WTC11 (cell line): ENCODE measurements around the gene RABL3. TPM values are rescaled to one million over a fixed set of nuclear protein-coding genes. Genes with fewer than 3 reads are reported as not detected.

ENCODE experiments used
- ATF1 ChIP-seq: sonication (generic); formaldehyde crosslinking; IDR thresholded peaks from 2 replicates; pipeline ENCODE4 v1.8.1; 2023; ENCODE audit warnings: mild to moderate bottlenecking, moderate library complexity, missing genetic modification reagents
- E2F4 ChIP-seq: sonication (generic); formaldehyde crosslinking; IDR thresholded peaks from 2 replicates; pipeline ENCODE4 v1.8.1; 2022; ENCODE audit warnings: low read depth, mild to moderate bottlenecking, moderate library complexity, missing genetic modification reagents, borderline replicate concordance
- FOXP1 ChIP-seq: sonication (generic); formaldehyde crosslinking; IDR thresholded peaks from 2 replicates; pipeline ENCODE4 v1.8.0; 2022; ENCODE audit warnings: missing genetic modification reagents, mild to moderate bottlenecking, moderate library complexity, borderline replicate concordance
- GTF2I ChIP-seq: fragments of 250-450 bp; sonication (Bioruptor Pico); conservative IDR thresholded peaks from 2 replicates; pipeline ENCODE4 v1.4.0; 2021; ENCODE audit warnings: mild to moderate bottlenecking
- HMGA2 ChIP-seq: fragments of 250-450 bp; sonication (Bioruptor Pico); IDR thresholded peaks from 2 replicates; pipeline ENCODE4 v1.4.0; 2021; ENCODE audit warnings: mild to moderate bottlenecking, moderate library complexity
- IRF2 ChIP-seq: sonication (generic); formaldehyde crosslinking; IDR thresholded peaks from 2 replicates; pipeline ENCODE4 v1.8.0; 2022; ENCODE audit warnings: low read depth, missing genetic modification reagents, borderline replicate concordance
- KAT7 ChIP-seq: sonication (generic); formaldehyde crosslinking; IDR thresholded peaks from 2 replicates; pipeline ENCODE4 v1.8.1; 2023; ENCODE audit warnings: missing genetic modification reagents, mild to moderate bottlenecking, borderline replicate concordance
- NFYB ChIP-seq: sonication (generic); formaldehyde crosslinking; conservative IDR thresholded peaks from 2 replicates; pipeline ENCODE4 v1.8.0; 2022; ENCODE audit warnings: low read depth, missing genetic modification reagents
- PREB ChIP-seq: sonication (generic); formaldehyde crosslinking; IDR thresholded peaks from 2 replicates; pipeline ENCODE4 v1.8.1; 2022; ENCODE audit warnings: mild to moderate bottlenecking, missing genetic modification reagents, moderate library complexity, borderline replicate concordance
- PRRX2 ChIP-seq: fragments of 250-450 bp; sonication (Bioruptor Pico); IDR thresholded peaks from 2 replicates; pipeline ENCODE4 v1.8.0; 2021; ENCODE audit warnings: mild to moderate bottlenecking
- RELA ChIP-seq: sonication (generic); formaldehyde crosslinking; IDR thresholded peaks from 2 replicates; pipeline ENCODE4 v1.8.1; 2022; ENCODE audit warnings: missing genetic modification reagents, mild to moderate bottlenecking, borderline replicate concordance
- RORB ChIP-seq: fragments of 250-450 bp; sonication (Bioruptor Pico); IDR thresholded peaks from 2 replicates; pipeline ENCODE4 v1.9.0; 2021; ENCODE audit warnings: mild to moderate bottlenecking
- SMAD3 ChIP-seq: sonication (generic); formaldehyde crosslinking; IDR thresholded peaks from 2 replicates; pipeline ENCODE4 v1.8.0; 2022; ENCODE audit warnings: missing genetic modification reagents, mild to moderate bottlenecking, borderline replicate concordance
- SP1 ChIP-seq: sonication (generic); formaldehyde crosslinking; conservative IDR thresholded peaks from 2 replicates; pipeline ENCODE4 v1.8.1; 2022; ENCODE audit warnings: missing genetic modification reagents
- TEAD4 ChIP-seq: sonication (generic); formaldehyde crosslinking; IDR thresholded peaks from 2 replicates; pipeline ENCODE4 v1.8.0; 2022; ENCODE audit warnings: mild to moderate bottlenecking, missing genetic modification reagents
- ZBTB21 ChIP-seq: sonication (generic); formaldehyde crosslinking; IDR thresholded peaks from 2 replicates; pipeline ENCODE4 v1.8.1; 2023; ENCODE audit warnings: mild to moderate bottlenecking, missing genetic modification reagents, borderline replicate concordance
- ZNF232 ChIP-seq: sonication (generic); formaldehyde crosslinking; IDR thresholded peaks from 2 replicates; pipeline ENCODE4 v1.8.0; 2022; ENCODE audit warnings: mild to moderate bottlenecking, missing genetic modification reagents
- ZNF423 ChIP-seq: fragments of 250-450 bp; sonication (Bioruptor Pico); IDR thresholded peaks from 2 replicates; pipeline ENCODE4 v2.1.2; 2022; ENCODE audit warnings: mild to moderate bottlenecking, moderate library complexity
- total RNA-seq: library from RNA; stranded (reverse); gene quantifications from 3 replicates; pipeline ENCODE4 v1.2.3, GENCODE V29; 2021
- TF ChIP-seq, protein P1 (sequence below): sonication (generic); formaldehyde crosslinking; IDR thresholded peaks from 2 replicates; pipeline ENCODE4 v1.8.0; 2022; ENCODE audit warnings: mild to moderate bottlenecking, missing genetic modification reagents
- TF ChIP-seq, protein P2 (sequence below): sonication (generic); formaldehyde crosslinking; IDR thresholded peaks from 2 replicates; pipeline ENCODE4 v1.8.1; 2023; ENCODE audit warnings: mild to moderate bottlenecking, missing genetic modification reagents, moderate library complexity
- TF ChIP-seq, protein P3 (sequence below): sonication (generic); formaldehyde crosslinking; IDR thresholded peaks from 2 replicates; pipeline ENCODE4 v1.8.1; 2022; ENCODE audit warnings: mild to moderate bottlenecking, moderate library complexity, missing genetic modification reagents
- TF ChIP-seq, protein P4 (sequence below): fragments of 250-450 bp; sonication (Bioruptor Pico); IDR thresholded peaks from 2 replicates; pipeline ENCODE4 v1.8.0; 2021; ENCODE audit warnings: mild to moderate bottlenecking
- TF ChIP-seq, protein P5 (sequence below): sonication (generic); formaldehyde crosslinking; IDR thresholded peaks from 2 replicates; pipeline ENCODE4 v1.8.0; 2023; ENCODE audit warnings: mild to moderate bottlenecking, missing genetic modification reagents
- TF ChIP-seq, protein P6 (sequence below): fragments of 250-450 bp; sonication (Bioruptor Pico); conservative IDR thresholded peaks from 2 replicates; pipeline ENCODE4 v1.9.0; 2021; ENCODE audit warnings: mild to moderate bottlenecking
- TF ChIP-seq, protein P7 (sequence below): sonication (generic); formaldehyde crosslinking; IDR thresholded peaks from 2 replicates; pipeline ENCODE4 v1.8.1; 2023; ENCODE audit warnings: mild to moderate bottlenecking, missing genetic modification reagents

The RABL3 gene
- total RNA-seq, 1 experiment from 2014 or later: 18.2 TPM

DNA sequence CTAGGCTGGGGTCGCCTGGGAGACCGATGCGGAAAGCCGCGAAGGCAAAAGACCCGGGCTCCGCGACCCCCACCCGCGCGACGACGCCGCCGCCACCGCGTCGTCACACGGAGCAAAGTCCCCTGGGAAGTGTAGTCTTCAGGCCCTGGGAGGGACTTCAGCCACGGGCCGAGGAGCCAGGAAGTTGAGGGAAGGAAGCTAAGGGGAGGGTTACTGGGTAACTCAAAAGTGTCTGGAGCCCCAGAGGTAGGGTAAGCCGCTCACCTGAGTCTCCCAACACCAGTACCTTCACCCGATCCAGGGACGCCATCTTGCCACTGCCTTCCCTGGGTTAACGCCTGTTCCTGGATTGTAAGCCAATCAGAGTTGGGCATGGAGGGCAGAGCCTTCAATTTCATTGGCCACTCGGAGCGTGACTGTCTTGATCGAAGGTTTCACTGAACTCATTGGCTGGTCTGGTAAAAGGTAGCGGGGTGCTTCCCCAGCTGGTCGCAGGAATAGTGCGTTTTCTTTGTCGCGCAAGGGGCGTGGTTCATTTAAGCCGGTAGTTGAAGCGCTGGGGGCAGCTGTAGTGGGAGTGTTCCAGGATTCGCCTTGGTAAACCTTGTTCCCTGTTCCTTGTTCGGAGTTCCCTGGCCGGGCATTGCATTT, at the start of gene RABL3, which contains the start of gene GTF2E1 (continued):
- TF ChIP-seq E2F4: no peak
- TF ChIP-seq ZBTB21: no peak
- TF ChIP-seq RORB (CRISPR knock-in tag): no peak
- TF ChIP-seq PREB (CRISPR knock-in tag): no peak
- TF ChIP-seq HMGA2: no peak
- no peak for TF ChIP-seq TEAD4 (CRISPR knock-in tag)
- TF ChIP-seq, protein P1, sequence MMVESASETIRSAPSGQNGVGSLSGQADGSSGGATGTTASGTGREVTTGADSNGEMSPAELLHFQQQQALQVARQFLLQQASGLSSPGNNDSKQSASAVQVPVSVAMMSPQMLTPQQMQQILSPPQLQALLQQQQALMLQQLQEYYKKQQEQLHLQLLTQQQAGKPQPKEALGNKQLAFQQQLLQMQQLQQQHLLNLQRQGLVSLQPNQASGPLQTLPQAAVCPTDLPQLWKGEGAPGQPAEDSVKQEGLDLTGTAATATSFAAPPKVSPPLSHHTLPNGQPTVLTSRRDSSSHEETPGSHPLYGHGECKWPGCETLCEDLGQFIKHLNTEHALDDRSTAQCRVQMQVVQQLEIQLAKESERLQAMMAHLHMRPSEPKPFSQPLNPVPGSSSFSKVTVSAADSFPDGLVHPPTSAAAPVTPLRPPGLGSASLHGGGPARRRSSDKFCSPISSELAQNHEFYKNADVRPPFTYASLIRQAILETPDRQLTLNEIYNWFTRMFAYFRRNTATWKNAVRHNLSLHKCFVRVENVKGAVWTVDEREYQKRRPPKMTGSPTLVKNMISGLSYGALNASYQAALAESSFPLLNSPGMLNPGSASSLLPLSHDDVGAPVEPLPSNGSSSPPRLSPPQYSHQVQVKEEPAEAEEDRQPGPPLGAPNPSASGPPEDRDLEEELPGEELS (CRISPR knock-in tag): no peak; the same call in 1 of the 2 replicates
- TF ChIP-seq SMAD3: no peak
- no peak for TF ChIP-seq ZNF232 (CRISPR knock-in tag)
- TF ChIP-seq SP1 (CRISPR knock-in tag): peak; percentile 96
- TF ChIP-seq GTF2I (CRISPR knock-in tag): no peak
- TF ChIP-seq, protein P2, sequence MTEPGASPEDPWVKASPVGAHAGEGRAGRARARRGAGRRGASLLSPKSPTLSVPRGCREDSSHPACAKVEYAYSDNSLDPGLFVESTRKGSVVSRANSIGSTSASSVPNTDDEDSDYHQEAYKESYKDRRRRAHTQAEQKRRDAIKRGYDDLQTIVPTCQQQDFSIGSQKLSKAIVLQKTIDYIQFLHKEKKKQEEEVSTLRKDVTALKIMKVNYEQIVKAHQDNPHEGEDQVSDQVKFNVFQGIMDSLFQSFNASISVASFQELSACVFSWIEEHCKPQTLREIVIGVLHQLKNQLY: no peak
- TF ChIP-seq, protein P3, sequence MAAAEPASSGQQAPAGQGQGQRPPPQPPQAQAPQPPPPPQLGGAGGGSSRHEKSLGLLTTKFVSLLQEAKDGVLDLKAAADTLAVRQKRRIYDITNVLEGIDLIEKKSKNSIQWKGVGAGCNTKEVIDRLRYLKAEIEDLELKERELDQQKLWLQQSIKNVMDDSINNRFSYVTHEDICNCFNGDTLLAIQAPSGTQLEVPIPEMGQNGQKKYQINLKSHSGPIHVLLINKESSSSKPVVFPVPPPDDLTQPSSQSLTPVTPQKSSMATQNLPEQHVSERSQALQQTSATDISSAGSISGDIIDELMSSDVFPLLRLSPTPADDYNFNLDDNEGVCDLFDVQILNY (CRISPR knock-in tag): no peak
- TF ChIP-seq, protein P4, sequence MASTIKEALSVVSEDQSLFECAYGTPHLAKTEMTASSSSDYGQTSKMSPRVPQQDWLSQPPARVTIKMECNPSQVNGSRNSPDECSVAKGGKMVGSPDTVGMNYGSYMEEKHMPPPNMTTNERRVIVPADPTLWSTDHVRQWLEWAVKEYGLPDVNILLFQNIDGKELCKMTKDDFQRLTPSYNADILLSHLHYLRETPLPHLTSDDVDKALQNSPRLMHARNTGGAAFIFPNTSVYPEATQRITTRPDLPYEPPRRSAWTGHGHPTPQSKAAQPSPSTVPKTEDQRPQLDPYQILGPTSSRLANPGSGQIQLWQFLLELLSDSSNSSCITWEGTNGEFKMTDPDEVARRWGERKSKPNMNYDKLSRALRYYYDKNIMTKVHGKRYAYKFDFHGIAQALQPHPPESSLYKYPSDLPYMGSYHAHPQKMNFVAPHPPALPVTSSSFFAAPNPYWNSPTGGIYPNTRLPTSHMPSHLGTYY (CRISPR knock-in tag): no peak
- TF ChIP-seq PRRX2 (CRISPR knock-in tag): no peak
- TF ChIP-seq ATF1 (CRISPR knock-in tag): no peak
- TF ChIP-seq ZNF423 (CRISPR knock-in tag): no peak
- no peak for TF ChIP-seq IRF2 (CRISPR knock-in tag)
- TF ChIP-seq KAT7 (CRISPR knock-in tag): no peak
- TF ChIP-seq FOXP1: no peak
- TF ChIP-seq, protein P5, sequence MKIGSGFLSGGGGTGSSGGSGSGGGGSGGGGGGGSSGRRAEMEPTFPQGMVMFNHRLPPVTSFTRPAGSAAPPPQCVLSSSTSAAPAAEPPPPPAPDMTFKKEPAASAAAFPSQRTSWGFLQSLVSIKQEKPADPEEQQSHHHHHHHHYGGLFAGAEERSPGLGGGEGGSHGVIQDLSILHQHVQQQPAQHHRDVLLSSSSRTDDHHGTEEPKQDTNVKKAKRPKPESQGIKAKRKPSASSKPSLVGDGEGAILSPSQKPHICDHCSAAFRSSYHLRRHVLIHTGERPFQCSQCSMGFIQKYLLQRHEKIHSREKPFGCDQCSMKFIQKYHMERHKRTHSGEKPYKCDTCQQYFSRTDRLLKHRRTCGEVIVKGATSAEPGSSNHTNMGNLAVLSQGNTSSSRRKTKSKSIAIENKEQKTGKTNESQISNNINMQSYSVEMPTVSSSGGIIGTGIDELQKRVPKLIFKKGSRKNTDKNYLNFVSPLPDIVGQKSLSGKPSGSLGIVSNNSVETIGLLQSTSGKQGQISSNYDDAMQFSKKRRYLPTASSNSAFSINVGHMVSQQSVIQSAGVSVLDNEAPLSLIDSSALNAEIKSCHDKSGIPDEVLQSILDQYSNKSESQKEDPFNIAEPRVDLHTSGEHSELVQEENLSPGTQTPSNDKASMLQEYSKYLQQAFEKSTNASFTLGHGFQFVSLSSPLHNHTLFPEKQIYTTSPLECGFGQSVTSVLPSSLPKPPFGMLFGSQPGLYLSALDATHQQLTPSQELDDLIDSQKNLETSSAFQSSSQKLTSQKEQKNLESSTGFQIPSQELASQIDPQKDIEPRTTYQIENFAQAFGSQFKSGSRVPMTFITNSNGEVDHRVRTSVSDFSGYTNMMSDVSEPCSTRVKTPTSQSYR (CRISPR knock-in tag): no peak
- TF ChIP-seq, protein P6, sequence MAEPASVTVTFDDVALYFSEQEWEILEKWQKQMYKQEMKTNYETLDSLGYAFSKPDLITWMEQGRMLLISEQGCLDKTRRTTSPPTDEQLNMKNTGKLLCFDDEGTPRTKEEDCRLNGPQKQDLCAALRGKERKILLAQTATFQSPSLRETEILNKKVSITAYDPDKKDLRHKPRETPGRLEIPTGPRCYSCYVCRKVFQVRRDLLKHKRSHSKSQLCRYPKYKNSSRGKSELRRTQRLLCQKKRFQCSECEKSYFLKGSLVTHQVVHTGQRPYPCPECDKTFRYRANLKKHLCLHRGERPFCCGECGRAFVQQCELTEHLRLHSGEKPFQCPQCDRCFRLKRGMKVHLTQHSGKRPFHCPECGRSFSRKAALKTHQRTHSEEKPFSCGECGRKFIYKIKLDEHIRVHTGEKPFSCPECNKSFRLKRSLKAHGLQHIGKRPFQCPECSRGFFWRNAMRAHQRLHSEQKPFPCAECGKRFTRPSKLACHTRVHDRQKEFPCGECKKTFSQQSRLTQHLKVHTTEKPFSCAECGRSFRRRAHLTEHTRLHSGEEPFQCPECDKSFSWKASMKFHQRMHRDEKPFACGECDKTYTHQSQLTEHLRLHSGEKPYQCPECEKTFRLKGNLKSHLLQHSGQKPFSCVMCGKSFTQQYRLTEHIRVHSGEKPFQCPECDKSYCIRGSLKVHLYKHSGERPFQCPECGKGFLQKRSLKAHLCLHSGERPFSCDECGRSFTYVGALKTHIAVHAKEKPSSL (CRISPR knock-in tag): no peak
- peak; percentile 79 for TF ChIP-seq NFYB (CRISPR knock-in tag)
- TF ChIP-seq, protein P7, sequence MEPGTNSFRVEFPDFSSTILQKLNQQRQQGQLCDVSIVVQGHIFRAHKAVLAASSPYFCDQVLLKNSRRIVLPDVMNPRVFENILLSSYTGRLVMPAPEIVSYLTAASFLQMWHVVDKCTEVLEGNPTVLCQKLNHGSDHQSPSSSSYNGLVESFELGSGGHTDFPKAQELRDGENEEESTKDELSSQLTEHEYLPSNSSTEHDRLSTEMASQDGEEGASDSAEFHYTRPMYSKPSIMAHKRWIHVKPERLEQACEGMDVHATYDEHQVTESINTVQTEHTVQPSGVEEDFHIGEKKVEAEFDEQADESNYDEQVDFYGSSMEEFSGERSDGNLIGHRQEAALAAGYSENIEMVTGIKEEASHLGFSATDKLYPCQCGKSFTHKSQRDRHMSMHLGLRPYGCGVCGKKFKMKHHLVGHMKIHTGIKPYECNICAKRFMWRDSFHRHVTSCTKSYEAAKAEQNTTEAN (CRISPR knock-in tag): 0 out of 2 replicates have a peak, but pooled peaks have one; percentile 37
- no peak for TF ChIP-seq RELA (CRISPR knock-in tag)
